ENCODE results near the gene ZNF280D. TPM values are rescaled to one million over a fixed set of nuclear protein-coding genes. Genes with fewer than 3 reads are reported as not detected.

ZNF280D gene
- total and polyA plus RNA-seq, 8 donors, result 34.3 to 82.1 (median 75.5) TPM

DNA sequence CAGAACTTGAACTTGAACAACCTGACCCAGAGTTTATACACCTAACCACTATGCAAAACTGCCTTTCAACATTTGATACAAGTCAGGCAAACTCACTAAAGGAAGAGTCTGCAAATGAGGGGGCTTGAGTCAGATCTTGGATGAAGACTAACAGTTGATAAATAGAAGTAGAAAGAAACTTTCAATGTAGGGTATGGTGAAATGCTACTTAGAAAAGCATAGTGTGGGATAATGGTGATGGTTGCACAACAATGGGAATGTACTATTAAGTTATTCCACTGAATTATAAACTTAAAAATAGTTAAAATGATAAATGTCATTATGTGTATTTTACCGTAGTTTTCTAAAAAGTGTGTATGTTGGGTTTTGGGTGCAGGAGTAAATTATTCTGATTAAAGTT is 19.7 kb upstream of the ZNF280D start:
- DNase-seq (no peak), ATAC-seq (no peak)
- Histone ChIP-seq H3K4me1 (peaks cover 0 to 3% of the 10 kb centered on the region in 2 donors), H3K27ac (no peak overlapping the region), H3K4me3 (no peak overlapping the region), H3K9me3 (no peaks in the 10 kb centered on the region), H3K36me3 (no peaks in the 10 kb centered on the region), H3K27me3 (no peaks in the 10 kb centered on the region)
- intact Hi-C loops (cut with DNase I), result no loop called here
- TF ChIP-seq, protein P1, sequence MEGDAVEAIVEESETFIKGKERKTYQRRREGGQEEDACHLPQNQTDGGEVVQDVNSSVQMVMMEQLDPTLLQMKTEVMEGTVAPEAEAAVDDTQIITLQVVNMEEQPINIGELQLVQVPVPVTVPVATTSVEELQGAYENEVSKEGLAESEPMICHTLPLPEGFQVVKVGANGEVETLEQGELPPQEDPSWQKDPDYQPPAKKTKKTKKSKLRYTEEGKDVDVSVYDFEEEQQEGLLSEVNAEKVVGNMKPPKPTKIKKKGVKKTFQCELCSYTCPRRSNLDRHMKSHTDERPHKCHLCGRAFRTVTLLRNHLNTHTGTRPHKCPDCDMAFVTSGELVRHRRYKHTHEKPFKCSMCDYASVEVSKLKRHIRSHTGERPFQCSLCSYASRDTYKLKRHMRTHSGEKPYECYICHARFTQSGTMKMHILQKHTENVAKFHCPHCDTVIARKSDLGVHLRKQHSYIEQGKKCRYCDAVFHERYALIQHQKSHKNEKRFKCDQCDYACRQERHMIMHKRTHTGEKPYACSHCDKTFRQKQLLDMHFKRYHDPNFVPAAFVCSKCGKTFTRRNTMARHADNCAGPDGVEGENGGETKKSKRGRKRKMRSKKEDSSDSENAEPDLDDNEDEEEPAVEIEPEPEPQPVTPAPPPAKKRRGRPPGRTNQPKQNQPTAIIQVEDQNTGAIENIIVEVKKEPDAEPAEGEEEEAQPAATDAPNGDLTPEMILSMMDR (IDR thresholded peaks at IDR 0.05), result no peak

DNA sequence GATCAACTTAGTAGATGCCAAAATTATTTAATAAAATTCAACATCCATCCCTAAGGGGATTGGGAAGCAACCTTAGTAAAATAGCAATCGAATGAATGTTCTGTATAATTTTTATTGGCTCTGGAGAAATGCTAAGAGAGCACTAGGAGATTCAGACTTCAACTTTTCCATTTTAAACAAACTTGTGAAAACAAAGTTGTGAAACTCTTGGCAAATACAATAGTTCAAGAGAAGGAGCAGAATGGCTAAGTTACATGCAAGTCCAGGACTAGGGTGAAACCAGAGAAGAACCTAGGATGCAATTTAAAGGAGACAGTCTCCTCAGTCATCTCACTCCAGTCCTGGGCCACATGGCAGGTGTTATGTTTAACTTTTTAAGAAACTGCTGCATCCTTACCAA is 16.7 kb upstream of the ZNF280D start:
- ATAC-seq, result no peak

DNA sequence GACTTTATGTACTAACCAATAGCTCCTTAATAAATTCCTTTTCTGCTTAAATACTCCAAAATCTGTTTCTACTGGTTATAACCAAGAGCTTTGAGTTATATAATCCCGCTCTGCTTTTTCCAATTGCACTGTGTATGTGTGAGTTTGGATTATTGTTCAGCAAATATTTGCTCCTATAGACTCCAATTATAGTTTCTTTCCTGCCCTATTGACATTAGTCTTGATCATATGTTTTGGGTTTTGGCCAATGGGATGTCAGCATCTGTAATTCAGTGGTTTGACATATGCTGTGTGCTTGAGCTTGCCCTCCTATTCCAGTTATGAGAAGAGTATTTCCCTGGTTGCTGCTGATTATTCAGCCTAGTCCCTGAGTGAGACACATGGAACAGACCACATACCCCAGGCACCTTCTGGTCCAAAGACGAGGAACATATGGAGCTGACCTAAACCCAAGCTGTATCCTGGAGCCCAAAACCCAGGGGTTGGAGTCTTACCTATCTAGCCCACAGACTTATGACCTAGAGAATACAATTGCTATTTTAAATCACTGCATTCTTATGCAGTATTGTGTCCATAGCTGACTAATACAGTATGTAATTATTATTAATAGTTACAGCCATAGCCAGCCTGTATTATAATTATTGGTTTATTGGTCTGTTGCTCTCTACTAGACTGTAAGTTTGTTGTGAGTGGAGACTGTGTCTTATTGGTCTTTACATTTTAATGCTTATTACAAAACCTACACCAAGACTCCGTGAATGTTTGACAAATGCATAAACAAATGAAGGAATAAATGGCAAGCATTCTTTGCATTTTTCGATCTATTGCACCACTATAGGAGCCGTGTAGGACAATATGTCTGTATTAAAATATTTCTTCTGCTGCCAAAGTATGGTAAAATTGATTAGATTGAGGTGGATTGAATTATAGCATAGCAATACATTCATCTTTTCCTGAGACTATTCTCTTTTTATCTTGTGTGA is 11.7 kb upstream of the ZNF280D start:
- intact Hi-C loops (cut with DNase I), result no loop called here
- TF ChIP-seq, protein P1 (IDR thresholded peaks at IDR 0.05), result no peak
- no peak overlapping the region for H3K27ac ChIP-seq
- no peaks in the 10 kb centered on the region for H3K36me3 ChIP-seq
- DNase-seq, result no peak
- no peaks in the 10 kb centered on the region for H3K9me3 ChIP-seq
- no peak for ATAC-seq
- H3K4me3 ChIP-seq, result no peak overlapping the region
- H3K27me3 ChIP-seq, result no peaks in the 10 kb centered on the region
- H3K4me1 ChIP-seq, result no peaks in the 10 kb centered on the region

More for the DNA sequence above, 16.7 kb upstream of the ZNF280D start:
- H3K27ac ChIP-seq, result no peak overlapping the region
- no peaks in the 10 kb centered on the region for H3K9me3 ChIP-seq
- no peaks in the 10 kb centered on the region for H3K36me3 ChIP-seq
- TF ChIP-seq, protein P1 (IDR thresholded peaks at IDR 0.05), result no peak
- H3K4me1 ChIP-seq, result no peaks in the 10 kb centered on the region
- intact Hi-C loops (cut with DNase I), result no loop called here
- H3K4me3 ChIP-seq, result no peak overlapping the region
- DNase-seq, result no peak
- no peaks in the 10 kb centered on the region for H3K27me3 ChIP-seq

DNA sequence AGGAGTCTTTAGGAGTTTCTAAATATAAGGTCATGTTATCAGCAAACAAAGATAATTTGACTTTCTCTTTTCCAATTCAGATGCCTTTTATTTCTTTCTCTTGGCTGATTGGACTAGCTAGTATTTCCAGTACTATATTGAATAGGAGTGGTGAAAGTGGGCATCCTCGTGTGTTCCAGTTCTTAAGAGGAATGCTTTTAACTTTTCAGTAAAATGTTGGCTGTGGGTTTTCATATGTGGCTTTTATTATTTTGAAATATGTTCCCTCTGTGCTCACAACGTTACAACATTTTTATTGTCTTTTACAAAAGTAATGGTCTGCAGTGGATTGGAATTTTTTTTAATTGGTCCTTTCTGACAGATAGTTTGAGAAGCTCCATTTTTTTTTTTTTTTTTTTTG is 8.2 kb upstream of the ZNF280D start:
- Histone ChIP-seq H3K4me3 (no peak overlapping the region), H3K27me3 (no peaks in the 10 kb centered on the region), H3K36me3 (no peaks in the 10 kb centered on the region), H3K9me3 (no peaks in the 10 kb centered on the region), H3K4me1 (peaks cover 0 to 5% of the 10 kb centered on the region in 2 donors), H3K27ac (no peak overlapping the region)
- intact Hi-C loops (cut with DNase I), result no loop called here
- DNase-seq (no peak), ATAC-seq (no peak)
- TF ChIP-seq, protein P1 (IDR thresholded peaks at IDR 0.05), result no peak

DNA sequence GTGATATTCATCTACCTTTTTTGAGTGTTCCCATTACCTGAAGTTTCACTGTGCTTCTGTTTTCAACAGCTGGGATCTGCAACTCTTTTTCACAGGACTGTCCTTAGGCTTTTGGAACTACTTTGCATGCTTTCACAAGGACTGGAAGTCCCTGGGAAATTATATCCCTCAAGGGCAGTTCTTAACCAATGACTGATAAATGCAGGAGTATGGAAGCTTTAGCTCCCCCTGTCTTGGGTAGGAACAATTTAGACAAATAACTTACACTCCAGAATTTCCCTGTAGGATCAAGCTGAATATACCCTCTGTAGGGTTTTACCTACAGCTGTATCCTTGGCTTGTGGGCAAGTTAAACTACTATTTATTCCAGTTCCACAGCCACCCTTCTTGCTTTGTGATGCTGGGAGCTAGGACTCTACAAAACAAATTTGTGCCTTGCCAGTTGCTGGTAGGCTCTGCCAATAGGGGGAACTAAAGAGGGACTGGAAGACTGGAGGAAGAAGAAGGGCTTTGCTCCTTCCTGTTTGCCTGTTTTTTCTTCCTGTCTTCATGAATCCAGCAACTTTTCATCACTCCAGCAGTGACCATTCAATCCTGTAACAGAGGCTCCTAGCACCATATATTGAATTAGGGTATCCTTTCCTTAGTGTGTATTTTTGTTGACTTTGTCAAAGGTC is 6.8 kb upstream of the ZNF280D start:
- H3K4me1 ChIP-seq, result peaks cover 0 to 5% of the 10 kb centered on the region in 2 donors
- ATAC-seq (no peak), DNase-seq (no peak)
- H3K27me3 ChIP-seq, result no peaks in the 10 kb centered on the region
- TF ChIP-seq, protein P1 (IDR thresholded peaks at IDR 0.05), result no peak
- H3K4me3 ChIP-seq, result no peak overlapping the region
- intact Hi-C loops (cut with DNase I), result no loop called here
- no peaks in the 10 kb centered on the region for H3K36me3 ChIP-seq
- no peak overlapping the region for H3K27ac ChIP-seq
- H3K9me3 ChIP-seq, result no peaks in the 10 kb centered on the region
